HepG2 (cell line): ENCODE data around the gene UFSP2. TPM values are rescaled to one million over a fixed set of nuclear protein-coding genes. Genes with fewer than 3 reads are reported as not detected.

Experiments used
- ATAC-seq: fragments of 200-7000 bp; cut with Tn5 transposase; 3 replicates; pipeline ENCODE4 v1.9.1; 2020; ENCODE audit warnings: mild to moderate bottlenecking, moderate library complexity
- BruUV-seq: library from RNA; stranded (reverse); fragments of 400-500 nt; replicated peaks from 2 replicates; lab custom pipeline; 2021; lab: Mats Ljungman, UMichigan
- CTCF ChIA-PET: fragments of 300-600 bp; formaldehyde crosslinking; extraction: SDS; loops from one replicate; lab custom pipeline; 2021; ENCODE audit warnings: low total read pairs, inconsistent platforms, low intra/inter-chr PET ratio; lab: Yijun Ruan, JAX
- POLR2A ChIA-PET: fragments of 350-600 bp; sonication (Branson Sonifier 250); formaldehyde crosslinking; loops from one replicate; lab custom pipeline; 2020; ENCODE audit warnings: antibody characterized with exemption, inconsistent platforms; lab: Yijun Ruan, JAX
- DNase-seq: peaks from one replicate; pipeline ENCODE4 v3.0.0-alpha.2; 2015; ENCODE audit warnings: low spot score
- FAIRE-seq: peaks from 3 replicates; lab custom pipeline; 2011; peaks lifted over from hg19 to GRCh38; lab: Jason Lieb, UNC
- H2AFZ ChIP-seq: one replicate; pipeline ENCODE4 v1.6.1; 2011; ENCODE audit warnings: low read length, inconsistent platforms
- H3K27ac ChIP-seq: fragments of 300-600 bp; 3 replicates; pipeline ENCODE4 v1.8.0; 2011; ENCODE audit warnings: mixed run types, mild to moderate bottlenecking, mixed read lengths, low read length, inconsistent platforms; ENCODE audit not compliant: insufficient read depth; ENCODE audit errors: extremely low read length
- H3K27me3 ChIP-seq, 2 experiments: fragments of 200-600 bp in 1 of 2; 2 replicates in 1 of 2; 3 replicates in 1 of 2; pipeline versions ENCODE4 v1.6.0 to v1.8.0; 2011; ENCODE audit warnings: low read length in 2 of 2, mild to moderate bottlenecking in 2 of 2, moderate library complexity in 2 of 2, inconsistent platforms in 1 of 2; ENCODE audit not compliant: insufficient read depth in 2 of 2, control insufficient read depth in 1 of 2
- H3K36me3 ChIP-seq, 2 experiments: fragments of 200-600 bp in 1 of 2; replicated peaks in 1 of 2; 2 replicates in 1 of 2; 3 replicates in 1 of 2; pipeline versions ENCODE4 v1.5.1 to v1.8.0; 2011; ENCODE audit warnings: low read length in 2 of 2, inconsistent platforms in 1 of 2; ENCODE audit not compliant: insufficient read depth in 2 of 2, control insufficient read depth in 1 of 2
- H3K4me1 ChIP-seq: 2 replicates; pipeline ENCODE4 v1.5.1; 2012; ENCODE audit warnings: low read length, inconsistent platforms; ENCODE audit not compliant: insufficient read depth
- H3K4me2 ChIP-seq: 2 replicates; pipeline ENCODE4 v1.6.0; 2011; ENCODE audit warnings: low read depth, low read length, inconsistent platforms
- H3K4me3 ChIP-seq, 3 experiments: fragments of 200-600 bp in 1 of 3; sonication (generic), shearing (Covaris generic) in 1 of 3; replicated peaks in 1 of 3; 2 replicates each; pipeline ENCODE4 v1.5.1; 2011 to 2016; ENCODE audit warnings: low read length in 3 of 3, inconsistent platforms in 2 of 3, low read depth in 2 of 3, mild to moderate bottlenecking in 2 of 3, control low read depth in 1 of 3, mixed read lengths in 1 of 3; ENCODE audit not compliant: insufficient read depth in 1 of 3
- H3K79me2 ChIP-seq: one replicate; pipeline ENCODE4 v1.6.1; 2011; ENCODE audit warnings: low read length, inconsistent platforms; ENCODE audit not compliant: insufficient read depth
- H3K9ac ChIP-seq: 2 replicates; pipeline ENCODE4 v1.6.0; 2011; ENCODE audit warnings: mild to moderate bottlenecking, low read depth, low read length, inconsistent platforms; ENCODE audit not compliant: insufficient read depth
- H3K9me3 ChIP-seq: 2 replicates; pipeline ENCODE4 v1.5.1; 2012; ENCODE audit warnings: mild to moderate bottlenecking, low read length
- H4K20me1 ChIP-seq: 2 replicates; pipeline ENCODE4 v1.6.0; 2011; ENCODE audit warnings: inconsistent platforms, mild to moderate bottlenecking, low read length, moderate library complexity; ENCODE audit not compliant: insufficient read depth
- ATF1 ChIP-seq: IDR thresholded peaks from 2 replicates; pipeline ENCODE4 v1.6.1; 2016; ENCODE audit warnings: mild to moderate bottlenecking, control low read depth
- CREB1 ChIP-seq, 2 experiments: fragments of 450-650 bp in 1 of 2; IDR thresholded peaks; 2 replicates each; pipeline ENCODE4 v1.6.1; 2016 to 2017; ENCODE audit warnings: control low read depth in 1 of 2, mild to moderate bottlenecking in 1 of 2, missing compliant biosample characterization in 1 of 2, missing genetic modification characterization in 1 of 2
- CREM ChIP-seq, 2 experiments: sonication (generic) in 1 of 2; formaldehyde crosslinking in 1 of 2; IDR thresholded peaks; 2 replicates each; pipeline versions ENCODE4 v1.4.0 to v1.6.1; 2016 to 2020; ENCODE audit warnings: antibody characterized with exemption in 1 of 2, mild to moderate bottlenecking in 1 of 2, missing genetic modification reagents in 1 of 2
- GABPA ChIP-seq, 2 experiments: IDR thresholded peaks; 2 replicates each; pipeline ENCODE4 v1.6.1; 2011 to 2016; ENCODE audit warnings: low read depth in 2 of 2, low read length in 1 of 2, missing biosample characterization in 1 of 2, missing genetic modification characterization in 1 of 2
- GZF1 ChIP-seq: sonication (generic); formaldehyde crosslinking; IDR thresholded peaks from 2 replicates; pipeline ENCODE4 v1.5.1; 2020; ENCODE audit warnings: mild to moderate bottlenecking, missing genetic modification reagents
- RAD21 ChIP-seq: fragments of 450-650 bp; formaldehyde crosslinking; IDR thresholded peaks from 2 replicates; pipeline ENCODE4 v1.5.0; 2020; ENCODE audit warnings: mild to moderate bottlenecking
- SUZ12 ChIP-seq: fragments of 150-350 bp; IDR thresholded peaks from 2 replicates; pipeline ENCODE4 v1.6.1; 2014; ENCODE audit warnings: low read depth, low read length
- ZKSCAN1 ChIP-seq: fragments of 150-350 bp; IDR thresholded peaks from 2 replicates; pipeline ENCODE4 v1.6.1; 2014; ENCODE audit warnings: low read length
- ZNF44 ChIP-seq: sonication (generic); formaldehyde crosslinking; IDR thresholded peaks from 2 replicates; pipeline ENCODE4 v1.5.1; 2020; ENCODE audit warnings: mild to moderate bottlenecking, missing genetic modification reagents
- ZNF713 ChIP-seq: sonication (generic); formaldehyde crosslinking; IDR thresholded peaks from 2 replicates; pipeline ENCODE4 v1.4.0; 2020; ENCODE audit warnings: mild to moderate bottlenecking, missing genetic modification reagents
- ZSCAN30 ChIP-seq: sonication (generic); formaldehyde crosslinking; IDR thresholded peaks from 2 replicates; pipeline ENCODE4 v1.5.0; 2020; ENCODE audit warnings: mild to moderate bottlenecking, missing genetic modification reagents
- WGBS: methylation state at CpG from one replicate; pipeline ENCODE4 v1.1.6; 2017; ENCODE audit warnings: low lambda C conversion rate; 5-methylcytosine and 5-hydroxymethylcytosine counted together
- in situ Hi-C: cut with HindIII; loops from 2 replicates; pipeline ENCODE4 v1.10.0; 2017; ENCODE audit warnings: low pct_unique_long_range_greater_than_20kb; ENCODE audit not compliant: extremely low pct_ligation_motif_present
- intact Hi-C: fragments of 100-400 bp; cut with micrococcal nuclease; formaldehyde crosslinking; loops from one replicate; pipeline ENCODE4 v1.10.0; 2022; ENCODE audit not compliant: unreplicated experiment
- polyA plus RNA-seq, 8 experiments: library from polyadenylated mRNA; depleted of rRNA in 3 of 8; stranded (reverse) in 7 of 8; unstranded in 1 of 8; fragments of >200 nt; fragmentation: Illumina TruSeq in 4 of 8; extraction: Trizol in 4 of 8; gene quantifications; 2 replicates each; pipeline versions ENCODE4 v1.2.1 to v1.2.3, GENCODE V29; 2011 to 2016; ENCODE audit warnings: low read depth in 4 of 8, missing spikeins in 1 of 8, mixed read lengths in 1 of 8; ENCODE audit not compliant: insufficient read depth in 1 of 8
- total RNA-seq, 5 experiments: library from RNA; depleted of rRNA; stranded (reverse); fragments of >200 nt; fragmentation: Illumina TruSeq; extraction: Trizol; gene quantifications; 2 replicates each; pipeline ENCODE4 v1.2.3, GENCODE V29; 2016; ENCODE audit warnings: low read depth in 1 of 5

The UFSP2 gene
- total and polyA plus RNA-seq, 2 of the 13 experiments (the other 11 are each of a cell fraction or from before 2014, with no cell fraction given), result 24.1 to 32.3 TPM

DNA sequence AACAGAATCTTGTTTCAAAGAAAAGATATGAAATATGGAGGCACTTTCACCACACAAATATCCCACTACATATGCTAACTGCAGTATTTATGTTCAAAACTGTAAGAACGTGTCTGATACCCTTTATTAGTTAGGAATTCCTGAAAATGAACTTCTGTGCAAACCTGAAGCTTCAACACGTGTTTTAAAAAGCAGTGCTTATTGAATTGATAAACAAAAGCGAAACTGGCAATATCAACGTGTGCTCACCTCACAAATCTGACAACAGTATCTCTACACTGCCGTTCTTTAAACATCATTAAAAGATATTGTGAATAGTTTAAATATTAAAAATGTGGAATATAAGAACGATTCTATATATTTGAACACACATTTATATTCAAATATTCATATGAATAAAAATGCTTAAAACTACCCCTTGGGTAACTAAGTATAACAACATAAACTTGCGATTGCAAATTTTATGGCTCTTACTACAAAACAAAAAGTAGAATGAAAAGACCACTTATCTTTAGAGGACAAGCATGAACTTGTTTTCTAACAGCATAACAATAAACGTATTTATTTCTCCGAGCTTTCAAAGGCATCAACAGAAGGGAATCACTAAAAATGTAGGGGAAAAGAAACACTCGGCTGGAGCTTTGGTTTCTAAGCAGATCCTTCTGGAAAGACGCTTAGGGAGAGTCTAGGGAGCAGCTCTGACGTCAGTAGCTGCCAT lies 30.4 kb downstream of the UFSP2 start, which contains the start of gene LRP2BP:
TSS of gene LRP2BP (minus strand) at position 687 of the 718 bp plus-strand sequence. CDS start 17,738 bp downstream, outside the sequence.
- DNase-seq, result peak; percentile 59
- CTCF ChIA-PET, result no interaction called here

More for the DNA sequence above, 30.4 kb downstream of the UFSP2 start, which contains the start of gene LRP2BP:
- Histone ChIP-seq H2AFZ (no peak within 1 kb of the TSS), H3K4me2 (peak within 1 kb of the TSS; percentile 81), H3K4me3 (peak within 1 kb of the TSS; percentile 65 to 75 (median 71)), H3K79me2 (peaks cover 2% of the 10 kb centered on the region), H3K27me3 (no peaks in the 10 kb centered on the region), H3K36me3 (peaks cover 2 to 15% of the 10 kb centered on the region in 2 experiments; a peak in 3 of 5 replicates), H3K27ac (peak within 1 kb of the TSS; percentile 95), H4K20me1 (no peaks in the 10 kb centered on the region; the same call in 1 of the 2 replicates), H3K9me3 (no peaks in the 10 kb centered on the region), H3K4me1 (peaks cover 44% of the 10 kb centered on the region), H3K9ac (peak within 1 kb of the TSS; percentile 77)
- TSS peak; percentile 56 for BruUV-seq
- WGBS, result 33% methylated on average over 12 of the region's 12 CpGs
- in situ Hi-C loops, result no loop called here
- FAIRE-seq (no peak), ATAC-seq (no peak)
- intact Hi-C loops, result loop anchor here (5.0 kb wide), 1 partner anchor 193 kb away; the partner anchor contains the start of gene CFAP97
- TF ChIP-seq ZKSCAN1 (0 out of 2 replicates have a peak, but pooled peaks have one; percentile 5), GZF1 (CRISPR knock-in tag) (0 out of 2 replicates have a peak, but pooled peaks have one; percentile 2), ZSCAN30 (no peak), RAD21 (no peak), GABPA (IDR thresholded peaks at IDR 0.05; ENCODE audit: low read depth, low read length) (no peak), GABPA (CRISPR knock-in tag; IDR thresholded peaks at IDR 0.05; ENCODE audit: low read depth) (0 out of 2 replicates have a peak, but pooled peaks have one; percentile 70), CREB1 (IDR thresholded peaks at IDR 0.05) (peak; percentile 92), CREB1 (CRISPR knock-in tag; IDR thresholded peaks at IDR 0.05) (peak; percentile 87), ATF1 (CRISPR knock-in tag) (peak; percentile 80), SUZ12 (no peak), ZNF713 (CRISPR knock-in tag) (no peak), CREM (IDR thresholded peaks at IDR 0.05) (peak; percentile 80; the same call in 1 of the 2 replicates), CREM (CRISPR knock-in tag; IDR thresholded peaks at IDR 0.05) (no peak), ZNF44 (no peak)
- POLR2A ChIA-PET, result interaction anchor here (2.7 kb wide), 1 partner anchor 30 kb away, joined by 30 read pairs; the partner anchor contains the start of gene UFSP2
